Stimulated activated naive B cell treated with anti-CD40 and anti-IgM and Interleukin-4, amounts not matched to agents 10 μg/mL and 1 μg/mL and 100 μg/mL, for 72 hours (primary cell): ENCODE measurements around the gene RSU1.
A peak's percentile ranks its signal among the peaks of the same experiment; 100 is the strongest.

Experiments used
- ATAC-seq, 2 donors: fragments of 150-1000 bp; cut with Tn5 transposase; replicated peaks; 2 replicates each; pipeline ENCODE4 v1.10.0; 2021; ENCODE audit warnings: moderate library complexity in 1 of 2
- DNase-seq: peaks from one replicate; pipeline ENCODE4 v3.0.0; 2021
- H3K27ac Mint-ChIP-seq: one replicate; pipeline ENCODE4 v1.8.0; 2022; ENCODE audit warnings: mild to moderate bottlenecking, mixed read lengths
- H3K27me3 Mint-ChIP-seq, 2 donors: one replicate each; pipeline ENCODE4 v1.8.0; 2022; ENCODE audit warnings: mixed read lengths in 2 of 2
- H3K36me3 Mint-ChIP-seq, 2 donors: one replicate each; pipeline ENCODE4 v1.8.0; 2022; ENCODE audit warnings: mixed read lengths in 2 of 2, mild to moderate bottlenecking in 1 of 2
- H3K4me1 Mint-ChIP-seq, 2 donors: one replicate each; pipeline ENCODE4 v1.8.0; 2022; ENCODE audit warnings: mixed read lengths in 2 of 2, mild to moderate bottlenecking in 1 of 2
- H3K4me3 Mint-ChIP-seq, 2 donors: one replicate each; pipeline ENCODE4 v1.8.0; 2022; ENCODE audit warnings: mild to moderate bottlenecking in 2 of 2, mixed read lengths in 2 of 2, moderate library complexity in 1 of 2
- H3K9me3 Mint-ChIP-seq, 2 donors: one replicate each; pipeline ENCODE4 v1.8.0; 2022; ENCODE audit warnings: mixed read lengths in 2 of 2, mild to moderate bottlenecking in 1 of 2

RSU1 gene

GRCh38 chr10:16817125-16818019 is at the start of gene RSU1:
TSS of gene RSU1 (minus strand) at chr10:16817424. CDS start at chr10:16817081, 343 bp downstream.
- Mint-ChIP-seq H3K4me3 (peak within 1 kb of the TSS; percentile 93 to 95), H3K36me3 (peaks cover 19 to 23% of the 10 kb centered on the region in 2 donors), H3K27ac (peak within 1 kb of the TSS; percentile 92), H3K27me3 (peaks cover 6 to 9% of the 10 kb centered on the region in 2 donors), H3K9me3 (peaks cover 7 to 10% of the 10 kb centered on the region in 2 donors), H3K4me1 (peaks cover 18% of the 10 kb centered on the region in 2 donors)
- ATAC-seq = peak; percentile 95 to 96
- DNase-seq = peak; percentile 100

DNA sequence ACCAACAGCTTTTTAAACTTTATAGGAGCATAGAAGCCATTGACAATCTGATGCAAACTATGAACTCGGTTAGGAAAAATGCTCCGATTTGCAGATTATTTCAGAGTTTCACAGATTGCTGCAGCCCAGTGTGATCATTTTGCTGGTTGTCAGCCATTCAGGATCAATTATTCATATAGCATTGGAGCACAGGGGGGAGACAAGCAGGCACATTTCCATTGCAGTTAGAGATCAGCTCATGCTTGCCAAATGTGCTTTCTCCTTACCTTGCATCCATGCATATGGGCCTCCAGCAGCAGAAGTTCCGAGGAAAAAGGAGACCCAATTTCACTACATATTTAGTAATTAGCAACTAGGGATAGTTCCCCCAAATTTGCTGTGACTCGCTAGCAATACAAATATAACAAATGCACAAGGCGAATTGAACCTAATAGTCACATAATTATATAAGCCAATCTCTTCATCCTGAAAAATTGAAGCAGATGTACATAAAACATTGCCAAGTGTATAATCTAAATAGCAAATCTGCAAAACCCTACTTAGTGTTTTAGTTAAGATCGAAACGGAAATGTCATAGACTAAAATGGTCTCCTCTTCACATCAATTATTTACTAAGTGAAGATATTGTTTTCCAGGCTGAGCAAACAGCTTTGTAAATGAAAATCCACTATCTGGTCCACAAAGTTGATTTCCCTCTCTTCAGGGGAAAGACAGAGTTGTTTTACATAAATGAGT is 49.5 kb upstream of the RSU1 start:
- H3K27ac Mint-ChIP-seq = no peak overlapping the region
- ATAC-seq (no peak), DNase-seq (no peak)
- no peaks in the 10 kb centered on the region for H3K4me1 Mint-ChIP-seq
- peaks cover 3 to 12% of the 10 kb centered on the region in 2 donors for H3K36me3 Mint-ChIP-seq
- H3K9me3 Mint-ChIP-seq = peaks cover 3 to 4% of the 10 kb centered on the region in 2 donors
- no peak overlapping the region for H3K4me3 Mint-ChIP-seq
- H3K27me3 Mint-ChIP-seq = peaks cover 0 to 6% of the 10 kb centered on the region in 2 donors

DNA sequence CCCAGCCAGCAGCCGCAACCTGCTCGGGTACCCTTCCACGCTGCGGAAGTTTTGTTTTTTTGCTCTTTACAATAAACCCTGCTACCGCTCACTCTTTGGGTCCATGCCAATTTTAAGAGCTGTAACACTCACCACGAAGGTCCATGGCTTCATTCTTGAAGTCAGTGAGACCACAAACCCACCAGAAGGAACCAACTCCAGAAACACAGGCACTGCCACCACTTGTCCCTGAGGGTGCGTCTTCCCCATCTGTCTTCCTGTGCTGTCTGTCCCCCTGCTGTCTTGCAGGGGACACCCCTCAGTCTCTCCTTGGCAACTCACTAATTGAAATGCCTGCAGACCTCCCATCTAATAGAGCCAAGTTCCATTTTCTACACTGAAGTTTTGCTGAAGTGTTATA is 48.5 kb upstream of the RSU1 start:
- no peak overlapping the region for H3K27ac Mint-ChIP-seq
- ATAC-seq (no peak), DNase-seq (no peak)
- H3K4me1 Mint-ChIP-seq = no peaks in the 10 kb centered on the region
- no peak overlapping the region for H3K4me3 Mint-ChIP-seq
- H3K9me3 Mint-ChIP-seq = peaks cover 3 to 7% of the 10 kb centered on the region in 2 donors
- H3K27me3 Mint-ChIP-seq = peaks cover 0 to 6% of the 10 kb centered on the region in 2 donors
- peaks cover 3 to 12% of the 10 kb centered on the region in 2 donors for H3K36me3 Mint-ChIP-seq

- H3K36me3 Mint-ChIP-seq = peaks cover 3 to 12% of the 10 kb centered on the region in 2 donors
- ATAC-seq (no peak), DNase-seq (no peak)
- H3K9me3 Mint-ChIP-seq = peaks cover 4 to 9% of the 10 kb centered on the region in 2 donors
- peaks cover 0 to 6% of the 10 kb centered on the region in 2 donors for H3K27me3 Mint-ChIP-seq
- H3K4me3 Mint-ChIP-seq = no peak overlapping the region
- H3K27ac Mint-ChIP-seq = no peak overlapping the region
- no peaks in the 10 kb centered on the region for H3K4me1 Mint-ChIP-seq
These were observed 46.5 kb upstream of the RSU1 start for GRCh38 chr10:16863766-16864165.

- no peak overlapping the region for H3K4me3 Mint-ChIP-seq
- H3K27me3 Mint-ChIP-seq = peaks cover 0 to 1% of the 10 kb centered on the region in 2 donors
- DNase-seq = no peak
- no peak for ATAC-seq
- H3K36me3 Mint-ChIP-seq = peaks cover 0 to 2% of the 10 kb centered on the region in 2 donors
- H3K4me1 Mint-ChIP-seq = no peaks in the 10 kb centered on the region
- no peak overlapping the region for H3K27ac Mint-ChIP-seq
- H3K9me3 Mint-ChIP-seq = peaks cover 1 to 5% of the 10 kb centered on the region in 2 donors
These were observed 40.2 kb upstream of the RSU1 start for GRCh38 chr10:16857419-16857818.

DNA sequence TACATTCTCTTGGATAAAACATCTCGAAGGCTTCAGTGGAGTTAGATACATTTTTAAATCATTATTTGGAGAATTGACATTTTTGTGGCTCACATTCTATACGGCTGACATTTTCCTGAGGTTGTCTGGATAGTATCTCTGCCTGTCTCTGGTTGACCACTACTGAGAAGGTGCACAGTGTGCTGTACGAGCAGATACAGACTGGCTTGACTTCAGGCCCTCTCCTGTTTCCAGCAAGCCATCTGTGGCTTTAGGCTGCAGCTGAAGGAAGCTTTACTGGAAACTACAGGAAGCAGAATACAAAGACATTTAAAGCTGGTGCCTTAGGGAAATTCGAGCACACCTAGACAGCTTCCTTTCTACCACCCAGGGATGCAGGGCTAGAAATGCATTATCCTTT is 39.3 kb upstream of the RSU1 start:
- Mint-ChIP-seq H3K27me3 (peaks cover 0 to 4% of the 10 kb centered on the region in 2 donors), H3K36me3 (peaks cover 0 to 2% of the 10 kb centered on the region in 2 donors), H3K4me3 (no peak overlapping the region), H3K4me1 (no peaks in the 10 kb centered on the region), H3K27ac (no peak overlapping the region), H3K9me3 (peaks cover 1 to 5% of the 10 kb centered on the region in 2 donors)
- ATAC-seq (no peak), DNase-seq (no peak)

DNA sequence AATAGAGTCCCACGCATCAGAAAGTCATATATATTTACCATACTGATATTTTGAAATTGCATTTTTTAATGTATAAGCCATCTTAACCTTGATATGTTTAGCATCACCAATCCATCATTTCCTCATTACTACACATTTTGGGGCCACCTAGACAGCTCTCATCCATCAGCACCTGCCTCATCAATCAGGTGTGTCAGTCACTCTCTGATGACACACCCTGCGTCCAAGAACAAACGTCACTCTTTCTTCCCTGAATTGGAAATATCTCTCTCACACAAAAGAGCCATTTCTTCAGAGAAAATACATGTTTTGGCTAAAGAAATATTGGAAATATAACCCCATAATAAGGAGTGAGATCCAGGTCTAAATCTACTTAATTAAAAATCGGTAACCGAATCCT is 38.9 kb upstream of the RSU1 start:
- no peak overlapping the region for H3K4me3 Mint-ChIP-seq
- H3K27me3 Mint-ChIP-seq = peaks cover 0 to 4% of the 10 kb centered on the region in 2 donors
- H3K4me1 Mint-ChIP-seq = no peaks in the 10 kb centered on the region
- peaks cover 1 to 5% of the 10 kb centered on the region in 2 donors for H3K9me3 Mint-ChIP-seq
- ATAC-seq = no peak
- peaks cover 0 to 2% of the 10 kb centered on the region in 2 donors for H3K36me3 Mint-ChIP-seq
- DNase-seq = no peak
- no peak overlapping the region for H3K27ac Mint-ChIP-seq

DNA sequence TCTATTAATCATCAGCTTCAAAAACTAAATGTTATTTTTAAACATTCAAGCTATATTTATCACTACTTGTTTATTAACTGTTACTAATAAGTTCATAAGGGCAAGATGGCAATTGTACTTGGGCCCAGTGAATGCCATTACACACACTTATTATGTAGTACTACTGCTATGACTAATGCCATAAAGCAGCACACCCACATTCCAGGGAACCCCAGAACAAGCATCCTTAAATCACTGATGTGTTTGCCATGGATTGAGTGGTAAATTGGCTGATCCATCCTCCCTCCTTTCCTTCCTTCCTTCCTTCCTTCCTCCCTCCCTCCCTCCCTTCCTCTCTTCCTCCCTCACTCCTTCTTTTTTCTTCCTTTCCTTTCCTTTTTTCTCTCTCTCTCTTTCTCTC is 37.4 kb upstream of the RSU1 start:
- H3K27ac Mint-ChIP-seq = no peak overlapping the region
- H3K36me3 Mint-ChIP-seq = peaks cover 0 to 2% of the 10 kb centered on the region in 2 donors
- no peak for ATAC-seq
- H3K9me3 Mint-ChIP-seq = no peaks in the 10 kb centered on the region
- H3K27me3 Mint-ChIP-seq = peaks cover 0 to 4% of the 10 kb centered on the region in 2 donors
- no peaks in the 10 kb centered on the region for H3K4me1 Mint-ChIP-seq
- DNase-seq = no peak
- no peak overlapping the region for H3K4me3 Mint-ChIP-seq

- H3K4me3 Mint-ChIP-seq = no peak overlapping the region
- peaks cover 0 to 4% of the 10 kb centered on the region in 2 donors for H3K27me3 Mint-ChIP-seq
- H3K9me3 Mint-ChIP-seq = no peaks in the 10 kb centered on the region
- no peak overlapping the region for H3K27ac Mint-ChIP-seq
- no peak for ATAC-seq
- DNase-seq = no peak
- peaks cover 0 to 2% of the 10 kb centered on the region in 2 donors for H3K36me3 Mint-ChIP-seq
- no peaks in the 10 kb centered on the region for H3K4me1 Mint-ChIP-seq
These were observed 36.6 kb upstream of the RSU1 start for GRCh38 chr10:16853809-16854208.

- no peak for DNase-seq
- H3K9me3 Mint-ChIP-seq = no peaks in the 10 kb centered on the region
- H3K27ac Mint-ChIP-seq = no peak overlapping the region
- H3K4me3 Mint-ChIP-seq = no peak overlapping the region
- H3K27me3 Mint-ChIP-seq = peaks cover 0 to 4% of the 10 kb centered on the region in 2 donors
- ATAC-seq = no peak
- peaks cover 0 to 2% of the 10 kb centered on the region in 2 donors for H3K36me3 Mint-ChIP-seq
- no peaks in the 10 kb centered on the region for H3K4me1 Mint-ChIP-seq
These were observed 36.0 kb upstream of the RSU1 start for GRCh38 chr10:16853201-16853600.

GRCh38 chr10:16852624-16853023 is 35.4 kb upstream of the RSU1 start:
- H3K36me3 Mint-ChIP-seq = peaks cover 0 to 2% of the 10 kb centered on the region in 2 donors
- H3K4me3 Mint-ChIP-seq = no peak overlapping the region
- no peaks in the 10 kb centered on the region for H3K4me1 Mint-ChIP-seq
- H3K27me3 Mint-ChIP-seq = peaks cover 0 to 4% of the 10 kb centered on the region in 2 donors
- ATAC-seq (no peak), DNase-seq (no peak)
- no peak overlapping the region for H3K27ac Mint-ChIP-seq
- H3K9me3 Mint-ChIP-seq = no peaks in the 10 kb centered on the region

- Mint-ChIP-seq H3K4me3 (no peak overlapping the region), H3K27ac (no peak overlapping the region), H3K4me1 (no peaks in the 10 kb centered on the region), H3K36me3 (no peaks in the 10 kb centered on the region), H3K27me3 (peaks cover 0 to 4% of the 10 kb centered on the region in 2 donors), H3K9me3 (no peaks in the 10 kb centered on the region)
- DNase-seq (no peak), ATAC-seq (no peak)
These were observed 31.4 kb upstream of the RSU1 start for GRCh38 chr10:16848562-16849154.

GRCh38 chr10:16847644-16848043 is 30.4 kb upstream of the RSU1 start:
- no peak for DNase-seq

DNA sequence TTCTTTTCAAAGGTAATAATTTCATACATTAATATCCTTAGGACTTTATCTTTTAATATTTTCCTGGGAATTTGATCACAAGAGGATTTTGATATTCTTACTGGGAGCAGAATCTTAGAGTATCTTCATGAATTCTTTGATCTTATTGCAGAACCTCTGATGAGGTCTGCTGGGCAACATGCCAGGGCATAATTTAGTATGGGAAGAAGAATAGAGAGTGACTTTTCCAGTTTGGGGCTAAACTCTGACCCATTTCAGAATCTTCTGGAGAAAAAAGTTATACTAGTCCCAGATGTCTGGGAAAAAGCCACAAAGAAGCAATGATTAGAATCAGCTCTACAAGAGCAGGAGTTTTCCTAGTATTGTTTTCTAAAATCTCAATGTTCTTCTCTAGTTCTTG is 28.0 kb upstream of the RSU1 start:
- H3K4me3 Mint-ChIP-seq = no peak overlapping the region
- no peak for DNase-seq
- H3K27me3 Mint-ChIP-seq = no peaks in the 10 kb centered on the region
- H3K36me3 Mint-ChIP-seq = no peaks in the 10 kb centered on the region
- H3K4me1 Mint-ChIP-seq = peaks cover 0 to 1% of the 10 kb centered on the region in 2 donors
- H3K27ac Mint-ChIP-seq = no peak overlapping the region
- H3K9me3 Mint-ChIP-seq = no peaks in the 10 kb centered on the region
- ATAC-seq = no peak

More at GRCh38 chr10:16847644-16848043, 30.4 kb upstream of the RSU1 start:
- Mint-ChIP-seq H3K4me3 (no peak overlapping the region), H3K36me3 (no peaks in the 10 kb centered on the region), H3K27me3 (peaks cover 0 to 4% of the 10 kb centered on the region in 2 donors), H3K4me1 (peaks cover 0 to 1% of the 10 kb centered on the region in 2 donors), H3K27ac (no peak overlapping the region), H3K9me3 (no peaks in the 10 kb centered on the region)
- ATAC-seq = no peak
